Osteoblast (primary cell): ENCODE measurements around the gene XRCC5. TPM values are rescaled to one million over a fixed set of nuclear protein-coding genes. Genes with fewer than 3 reads are reported as not detected.

Experiments used
- DNase-seq: peaks from one replicate; pipeline ENCODE4 v3.0.0; 2011; ENCODE audit warnings: low spot score, mixed read lengths; ENCODE audit not compliant: insufficient read length; ENCODE audit errors: missing footprints
- H2AFZ ChIP-seq: 2 replicates; pipeline ENCODE4 v1.6.0; 2011; ENCODE audit warnings: mild to moderate bottlenecking, low read length
- H3K27ac ChIP-seq: 2 replicates; pipeline ENCODE4 v1.5.1; 2011; ENCODE audit warnings: mild to moderate bottlenecking, low read depth, low read length, moderate library complexity
- H3K27me3 ChIP-seq: 2 replicates; pipeline ENCODE4 v1.6.0; 2012; ENCODE audit warnings: mild to moderate bottlenecking, control low read depth, inconsistent platforms, low read length, moderate library complexity; ENCODE audit not compliant: insufficient read depth
- H3K36me3 ChIP-seq: 2 replicates; pipeline ENCODE4 v1.5.1; 2011; ENCODE audit warnings: mild to moderate bottlenecking, low read length, control low read depth, moderate library complexity; ENCODE audit not compliant: insufficient read depth
- H3K4me1 ChIP-seq: 2 replicates; pipeline ENCODE4 v1.5.1; 2011; ENCODE audit warnings: mild to moderate bottlenecking, low read length, control low read depth, moderate library complexity; ENCODE audit not compliant: insufficient read depth
- H3K4me2 ChIP-seq: 2 replicates; pipeline ENCODE4 v1.6.0; 2011; ENCODE audit warnings: mild to moderate bottlenecking, low read length; ENCODE audit not compliant: insufficient read depth
- H3K4me3 ChIP-seq: fragments of 200-600 bp; sonication (generic); 3 replicates; pipeline ENCODE4 v1.5.1; 2012; ENCODE audit warnings: mild to moderate bottlenecking, low read length, inconsistent platforms; ENCODE audit not compliant: insufficient read depth
- H3K79me2 ChIP-seq: 2 replicates; pipeline ENCODE4 v1.6.0; 2012; ENCODE audit warnings: mild to moderate bottlenecking, low read length, control low read depth, inconsistent platforms; ENCODE audit not compliant: insufficient read depth
- H3K9me3 ChIP-seq: 2 replicates; pipeline ENCODE4 v1.5.1; 2011; ENCODE audit warnings: low read depth, low read length, control low read depth
- H4K20me1 ChIP-seq: 2 replicates; pipeline ENCODE4 v1.6.0; 2012; ENCODE audit warnings: mild to moderate bottlenecking, low read length, control low read depth; ENCODE audit not compliant: insufficient read depth
- total RNA-seq: library from RNA; depleted of rRNA; stranded (reverse); fragments of >200 nt; gene quantifications from 2 replicates; pipeline ENCODE4 v1.2.3, GENCODE V29; 2012
- TF ChIP-seq, protein P1 (sequence below): IDR thresholded peaks from 2 replicates; pipeline ENCODE4 v1.5.1; 2011; ENCODE audit warnings: mild to moderate bottlenecking, low read depth, low read length, moderate library complexity; ENCODE audit errors: extremely low read depth

The XRCC5 gene
- total RNA-seq, 1 donor = 203 TPM

DNA sequence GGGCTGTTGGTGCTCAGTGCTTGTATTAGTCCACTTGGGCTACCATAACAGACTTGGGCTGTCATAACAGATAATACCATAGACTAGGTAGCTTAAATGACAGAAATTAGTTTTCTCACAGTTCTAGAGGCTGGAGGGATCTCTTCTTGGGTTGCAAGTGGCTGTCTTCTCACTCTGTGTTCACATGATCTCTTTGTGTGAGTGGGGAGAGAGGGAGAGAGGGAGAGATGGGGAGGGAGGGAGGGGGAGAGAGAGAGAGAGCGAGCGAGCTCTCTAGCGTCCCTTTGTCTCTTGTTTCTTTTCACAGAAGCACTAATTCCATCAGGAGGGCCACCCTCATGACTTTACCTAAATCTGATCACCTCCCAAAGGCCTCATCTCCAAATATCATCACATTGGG, 4.5 kb upstream of the XRCC5 start:
- no peak overlapping the region for H3K4me3 ChIP-seq
- no peak for DNase-seq

DNA sequence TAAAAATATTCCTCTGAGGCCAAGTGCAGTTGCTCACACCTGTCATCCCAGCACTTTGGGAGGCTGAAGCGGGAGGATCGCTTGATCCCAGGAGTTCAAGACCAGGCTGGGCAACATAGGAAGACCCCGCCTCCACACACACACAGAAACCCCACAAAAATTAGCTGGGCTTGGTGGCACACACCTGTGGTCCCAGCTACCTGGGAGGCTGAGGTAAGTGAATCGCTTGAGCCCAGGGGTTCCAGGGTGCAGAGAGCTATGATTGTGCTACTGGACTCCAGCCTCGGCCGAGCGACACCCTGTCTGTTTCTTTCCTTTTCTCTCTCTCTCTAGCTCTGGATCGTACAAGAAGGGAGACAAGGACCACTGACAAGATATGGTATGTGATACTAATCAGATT, 1.8 kb upstream of the XRCC5 start:
- Histone ChIP-seq H3K4me1 (peaks cover 20% of the 10 kb centered on the region), H3K4me3 (no peak overlapping the region), H4K20me1 (peaks cover 14% of the 10 kb centered on the region), H3K79me2 (peaks cover 32% of the 10 kb centered on the region), H3K27ac (no peak overlapping the region), H3K9me3 (no peaks in the 10 kb centered on the region), H2AFZ (peak overlapping the region; percentile 81), H3K4me2 (peak overlapping the region; percentile 30), H3K27me3 (no peaks in the 10 kb centered on the region), H3K36me3 (peaks cover 15% of the 10 kb centered on the region)
- TF ChIP-seq, protein P1, sequence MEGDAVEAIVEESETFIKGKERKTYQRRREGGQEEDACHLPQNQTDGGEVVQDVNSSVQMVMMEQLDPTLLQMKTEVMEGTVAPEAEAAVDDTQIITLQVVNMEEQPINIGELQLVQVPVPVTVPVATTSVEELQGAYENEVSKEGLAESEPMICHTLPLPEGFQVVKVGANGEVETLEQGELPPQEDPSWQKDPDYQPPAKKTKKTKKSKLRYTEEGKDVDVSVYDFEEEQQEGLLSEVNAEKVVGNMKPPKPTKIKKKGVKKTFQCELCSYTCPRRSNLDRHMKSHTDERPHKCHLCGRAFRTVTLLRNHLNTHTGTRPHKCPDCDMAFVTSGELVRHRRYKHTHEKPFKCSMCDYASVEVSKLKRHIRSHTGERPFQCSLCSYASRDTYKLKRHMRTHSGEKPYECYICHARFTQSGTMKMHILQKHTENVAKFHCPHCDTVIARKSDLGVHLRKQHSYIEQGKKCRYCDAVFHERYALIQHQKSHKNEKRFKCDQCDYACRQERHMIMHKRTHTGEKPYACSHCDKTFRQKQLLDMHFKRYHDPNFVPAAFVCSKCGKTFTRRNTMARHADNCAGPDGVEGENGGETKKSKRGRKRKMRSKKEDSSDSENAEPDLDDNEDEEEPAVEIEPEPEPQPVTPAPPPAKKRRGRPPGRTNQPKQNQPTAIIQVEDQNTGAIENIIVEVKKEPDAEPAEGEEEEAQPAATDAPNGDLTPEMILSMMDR = no peak
- no peak for DNase-seq

More for the DNA sequence above, 4.5 kb upstream of the XRCC5 start:
- Histone ChIP-seq H4K20me1 (no peaks in the 10 kb centered on the region), H3K27me3 (no peaks in the 10 kb centered on the region), H3K36me3 (no peaks in the 10 kb centered on the region), H3K27ac (no peak overlapping the region), H3K4me2 (no peak overlapping the region), H2AFZ (no peak overlapping the region), H3K4me1 (peaks cover 4% of the 10 kb centered on the region), H3K79me2 (peaks cover 6% of the 10 kb centered on the region), H3K9me3 (no peaks in the 10 kb centered on the region)
- TF ChIP-seq, protein P1 = no peak

DNA sequence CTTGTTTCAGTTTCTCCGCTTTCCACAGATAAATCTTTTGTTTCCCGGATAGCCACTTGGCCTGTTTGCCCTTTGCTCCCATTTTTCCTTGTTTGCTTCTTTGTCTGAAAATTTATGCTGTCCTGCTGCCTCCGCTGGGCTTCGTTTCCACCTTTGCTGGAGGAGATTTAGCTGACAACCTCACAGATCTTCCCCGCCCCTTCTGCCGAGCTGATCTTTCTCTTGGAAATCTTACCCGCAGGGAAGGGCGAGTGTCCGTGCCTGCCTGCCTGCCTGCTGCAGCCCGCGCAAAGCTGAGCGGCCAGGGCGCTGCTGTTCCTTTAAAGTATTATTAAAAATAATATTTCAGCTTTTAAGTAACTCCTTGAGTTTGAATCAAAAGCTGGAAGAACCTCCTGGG, 1.4 kb upstream of the XRCC5 start:
- no peak for DNase-seq
- H3K4me1 ChIP-seq = peaks cover 20% of the 10 kb centered on the region
- H3K36me3 ChIP-seq = peaks cover 20% of the 10 kb centered on the region
- H3K27me3 ChIP-seq = no peaks in the 10 kb centered on the region
- TF ChIP-seq, protein P1 = no peak
- H3K79me2 ChIP-seq = peaks cover 36% of the 10 kb centered on the region
- H3K27ac ChIP-seq = no peak overlapping the region
- peak overlapping the region; percentile 81 for H2AFZ ChIP-seq
- peak overlapping the region; percentile 30 for H3K4me2 ChIP-seq
- H3K9me3 ChIP-seq = no peaks in the 10 kb centered on the region
- no peak overlapping the region for H3K4me3 ChIP-seq
- peaks cover 14% of the 10 kb centered on the region for H4K20me1 ChIP-seq

DNA sequence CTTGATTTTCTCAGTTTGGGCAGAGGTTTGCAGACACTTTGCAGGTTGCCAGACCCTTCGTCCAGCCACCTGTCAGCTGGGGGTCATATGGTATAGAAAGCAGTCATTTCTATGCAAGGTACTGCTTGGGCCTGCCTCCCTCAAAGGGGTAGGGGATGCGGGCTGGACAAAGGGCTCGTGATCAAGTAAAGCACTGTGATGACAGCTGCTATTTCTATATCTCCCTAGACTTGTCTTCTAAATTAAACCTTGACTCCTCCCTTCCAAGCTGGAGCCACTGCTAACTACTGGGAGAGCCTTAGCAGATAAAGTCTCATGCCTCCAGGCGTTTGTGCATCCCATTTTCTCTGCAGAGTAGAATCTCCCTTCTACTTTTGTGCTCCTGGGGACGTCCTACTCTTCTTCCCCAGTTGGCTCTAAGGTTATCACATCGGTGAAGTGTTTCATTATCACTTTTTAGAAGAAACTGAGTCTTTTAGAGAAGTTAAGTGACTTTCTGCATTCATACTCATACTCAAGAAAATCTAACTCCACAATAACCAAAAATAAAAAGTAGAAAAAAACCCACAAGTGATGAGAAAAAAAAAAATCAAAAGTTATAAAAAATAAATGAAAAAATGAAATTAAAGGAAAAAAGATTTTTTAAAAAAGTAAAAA, 710 bp upstream of the XRCC5 start:
- H3K9me3 ChIP-seq = no peaks in the 10 kb centered on the region
- TF ChIP-seq, protein P1 = no peak
- H3K4me1 ChIP-seq = peaks cover 20% of the 10 kb centered on the region
- H3K36me3 ChIP-seq = peaks cover 26% of the 10 kb centered on the region
- peak overlapping the region; percentile 77 for H3K4me2 ChIP-seq
- peak; percentile 55 for DNase-seq
- no peaks in the 10 kb centered on the region for H3K27me3 ChIP-seq
- H4K20me1 ChIP-seq = peaks cover 20% of the 10 kb centered on the region
- peak overlapping the region; percentile 96 for H3K27ac ChIP-seq
- peaks cover 43% of the 10 kb centered on the region for H3K79me2 ChIP-seq
- no peak overlapping the region for H2AFZ ChIP-seq
- peak overlapping the region; percentile 96 for H3K4me3 ChIP-seq
